Endometrium (tissue), 2 donors: ENCODE data around the gene ERICH6B.

Experiments
- FAIRE-seq: peaks from 2 replicates; lab custom pipeline; 2012; peaks lifted over from hg19 to GRCh38; lab: Jason Lieb, UNC
- donor health status: control.
- donor health status: control.

The ERICH6B gene

GRCh38 chr13:45601680-45602079, 13.9 kb downstream of the ERICH6B start:
- no peak for FAIRE-seq

DNA sequence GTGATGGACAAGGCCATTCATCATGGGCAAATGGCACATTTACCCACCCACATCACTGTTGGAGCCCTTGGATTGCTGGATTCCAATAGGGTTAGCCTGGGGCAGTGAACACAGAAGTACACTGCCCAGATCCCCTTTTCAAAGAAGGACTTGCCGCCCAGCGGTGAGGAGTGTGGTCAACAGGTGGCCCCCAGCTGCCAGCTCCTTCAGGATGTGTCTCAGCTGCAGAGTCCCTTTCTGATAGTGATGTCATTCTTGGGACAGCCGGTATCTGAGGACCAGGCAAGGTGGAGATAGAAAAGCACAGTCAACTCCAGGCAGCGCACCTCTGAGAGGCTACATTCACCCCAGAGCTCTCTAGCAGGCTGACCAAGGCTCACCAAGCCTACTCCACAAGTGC, 16.9 kb downstream of the ERICH6B start:
- no peak for FAIRE-seq

DNA sequence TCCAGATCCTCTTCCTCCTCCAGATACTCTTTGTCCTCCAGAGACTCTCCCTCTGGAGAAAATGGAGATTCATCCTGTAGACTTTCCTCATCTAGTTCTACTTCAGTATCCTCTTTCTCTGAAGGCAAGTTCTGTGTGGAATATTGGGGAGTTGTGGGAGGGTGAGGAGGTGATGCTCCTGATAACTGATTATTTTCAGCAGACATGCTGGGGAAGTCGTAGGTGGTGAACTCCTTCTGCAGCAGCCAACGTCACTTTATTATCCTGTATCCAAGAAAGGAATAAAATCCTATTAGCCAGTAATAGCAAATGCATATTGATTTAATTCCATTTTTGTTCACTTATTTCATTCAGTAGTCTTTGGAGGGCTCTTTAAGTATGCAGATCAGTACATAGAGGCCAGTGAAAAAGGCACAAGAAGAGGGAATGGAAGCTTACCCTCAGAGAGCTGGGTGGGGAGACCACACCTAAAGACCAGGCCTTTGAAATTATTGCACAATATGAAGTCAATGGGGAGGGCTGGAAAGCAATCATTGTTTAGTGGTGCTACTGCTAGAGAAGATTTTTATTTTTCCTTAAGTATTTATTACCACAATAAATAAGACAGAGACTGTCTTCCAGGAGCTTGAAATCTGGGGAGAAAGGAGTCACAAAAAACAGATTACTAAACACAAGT, 18.6 kb downstream of the ERICH6B start:
- FAIRE-seq = no peak

GRCh38 chr13:45595965-45596364, 19.6 kb downstream of the ERICH6B start:
- no peak for FAIRE-seq

DNA sequence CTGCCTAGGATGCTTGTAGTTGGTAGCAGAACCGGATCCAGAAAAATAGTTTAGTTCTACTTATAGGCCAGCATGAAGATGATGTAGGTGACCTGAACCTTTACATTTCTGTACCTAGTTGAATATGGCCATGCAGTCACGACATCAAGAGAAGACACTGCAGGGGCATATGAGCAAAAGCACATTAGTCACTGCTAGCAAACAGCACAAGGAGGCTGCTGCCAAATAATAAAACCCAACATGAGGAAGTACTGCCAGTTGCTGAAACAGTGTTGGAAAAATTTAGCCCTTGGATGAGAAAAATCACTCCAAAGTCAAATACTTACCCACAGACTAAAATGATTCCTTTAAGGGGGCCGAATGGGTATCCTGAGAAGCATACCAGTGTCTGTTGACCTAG, 20.8 kb downstream of the ERICH6B start:
- FAIRE-seq = no peak

- no peak for FAIRE-seq
Observed at GRCh38 chr13:45594227-45594626, 21.3 kb downstream of the ERICH6B start.

DNA sequence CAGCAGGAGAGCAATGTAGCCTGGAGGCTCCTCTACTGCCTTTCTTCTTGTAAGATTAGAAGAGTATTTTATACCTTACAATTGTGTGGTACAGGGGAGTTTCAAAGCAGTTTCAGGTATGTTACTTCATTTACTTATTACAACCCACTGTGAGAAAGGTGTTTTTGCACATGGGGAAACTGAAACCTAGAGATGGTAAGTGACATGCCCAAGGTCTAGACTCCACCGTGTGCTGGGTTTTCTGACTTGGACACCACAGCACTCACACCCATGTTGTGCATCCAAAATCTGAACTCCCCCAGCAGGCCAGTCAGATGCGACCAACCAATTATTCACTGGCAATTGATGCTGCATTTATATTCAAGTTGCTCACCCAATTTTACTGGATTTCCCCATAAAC, 22.8 kb downstream of the ERICH6B start:
- FAIRE-seq = no peak

- no peak for FAIRE-seq
Observed at GRCh38 chr13:45590066-45590465, 25.5 kb downstream of the ERICH6B start.

DNA sequence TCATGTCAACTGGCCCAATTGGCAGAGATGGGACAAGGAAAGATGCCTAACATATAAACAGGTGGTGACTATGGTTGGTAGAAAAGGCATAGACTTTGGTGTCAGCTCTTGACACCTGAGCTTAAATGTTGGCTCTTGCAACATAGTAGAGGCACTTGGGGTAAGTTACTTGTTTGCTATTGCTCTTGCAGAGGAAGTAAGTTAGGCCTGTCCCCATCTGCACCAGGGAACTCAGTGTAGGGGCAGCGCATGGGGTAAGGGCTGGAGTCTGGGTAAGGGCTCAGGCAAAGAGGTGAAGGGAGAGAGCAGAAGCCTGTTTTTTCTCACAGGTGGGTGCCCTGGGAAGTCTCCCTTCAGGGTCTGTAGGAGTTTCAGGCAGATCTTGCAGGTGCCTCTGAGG, 27.6 kb downstream of the ERICH6B start:
- no peak for FAIRE-seq

- FAIRE-seq = no peak
Observed at GRCh38 chr13:45584816-45585215, 30.7 kb downstream of the ERICH6B start.

DNA sequence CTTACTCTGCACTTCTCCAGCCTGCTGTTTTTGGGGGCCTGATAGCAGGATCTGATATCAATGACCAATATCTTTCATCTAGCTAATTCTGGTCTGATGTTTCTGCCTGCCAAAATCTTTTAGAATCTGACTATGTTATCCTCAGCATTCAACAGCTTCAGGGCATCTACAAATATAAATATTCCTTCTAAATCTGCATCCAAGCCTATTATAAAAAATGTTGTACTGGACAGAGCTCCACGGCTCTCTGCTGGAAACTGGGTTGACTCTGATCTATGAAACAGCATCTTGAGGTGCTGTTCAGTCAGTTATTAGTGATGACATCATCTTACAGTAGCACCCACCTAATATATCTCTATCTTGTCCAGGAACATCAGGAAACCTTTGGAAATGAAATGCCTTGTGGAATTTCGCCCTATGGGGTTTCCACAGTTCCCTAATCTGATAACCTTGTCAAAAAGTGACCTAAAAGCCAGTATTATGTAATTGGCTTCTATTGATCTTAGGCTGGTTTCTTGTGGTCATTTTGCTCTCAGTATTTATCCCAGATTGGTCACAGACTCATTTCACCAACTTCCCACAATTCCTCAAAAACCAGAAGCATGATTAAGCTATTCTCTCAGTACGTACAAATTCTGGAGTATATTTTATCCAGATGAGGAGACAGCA, 33.0 kb downstream of the ERICH6B start:
- no peak for FAIRE-seq

- FAIRE-seq = no peak
Observed at GRCh38 chr13:45576466-45576865, 39.1 kb downstream of the ERICH6B start.

- FAIRE-seq = no peak
Observed at GRCh38 chr13:45575830-45576180, 39.7 kb downstream of the ERICH6B start.

DNA sequence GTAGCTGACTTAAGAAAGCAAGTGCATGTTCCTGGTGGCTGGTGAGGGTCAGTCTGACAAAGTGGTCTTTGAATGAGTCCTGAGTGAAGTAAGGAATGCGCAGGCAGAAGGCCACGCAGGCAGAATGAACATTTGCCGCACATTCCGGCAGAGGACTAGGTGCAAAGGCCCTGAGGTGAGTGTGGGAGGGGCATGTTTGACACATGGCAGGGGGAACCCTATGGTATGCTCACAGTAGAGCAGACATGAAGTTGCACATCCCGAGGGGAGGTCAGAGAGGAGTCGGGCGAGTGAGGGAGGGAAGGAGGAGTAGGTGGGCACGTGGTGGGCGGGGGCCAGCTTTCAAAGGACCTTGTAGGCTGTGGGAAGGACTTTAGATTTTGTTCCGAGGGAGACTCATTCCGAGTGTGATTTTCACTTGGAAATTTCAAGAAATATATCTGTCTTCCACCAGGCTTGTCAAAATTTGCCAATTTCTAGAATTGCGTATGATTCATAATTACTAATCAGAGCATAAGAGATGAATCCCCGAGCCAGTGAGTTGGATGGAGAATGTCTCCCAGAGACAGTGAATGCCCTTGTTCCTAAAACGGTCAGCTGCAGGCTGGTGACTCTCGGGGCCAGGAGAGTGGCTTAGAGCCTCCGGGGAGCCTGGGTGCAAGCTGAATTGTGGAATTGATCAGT, 40.3 kb downstream of the ERICH6B start:
- no peak for FAIRE-seq

GRCh38 chr13:45565331-45565730, 50.2 kb downstream of the ERICH6B start:
- no peak for FAIRE-seq

- no peak for FAIRE-seq
Observed at GRCh38 chr13:45564133-45564776, 51.3 kb downstream of the ERICH6B start.

DNA sequence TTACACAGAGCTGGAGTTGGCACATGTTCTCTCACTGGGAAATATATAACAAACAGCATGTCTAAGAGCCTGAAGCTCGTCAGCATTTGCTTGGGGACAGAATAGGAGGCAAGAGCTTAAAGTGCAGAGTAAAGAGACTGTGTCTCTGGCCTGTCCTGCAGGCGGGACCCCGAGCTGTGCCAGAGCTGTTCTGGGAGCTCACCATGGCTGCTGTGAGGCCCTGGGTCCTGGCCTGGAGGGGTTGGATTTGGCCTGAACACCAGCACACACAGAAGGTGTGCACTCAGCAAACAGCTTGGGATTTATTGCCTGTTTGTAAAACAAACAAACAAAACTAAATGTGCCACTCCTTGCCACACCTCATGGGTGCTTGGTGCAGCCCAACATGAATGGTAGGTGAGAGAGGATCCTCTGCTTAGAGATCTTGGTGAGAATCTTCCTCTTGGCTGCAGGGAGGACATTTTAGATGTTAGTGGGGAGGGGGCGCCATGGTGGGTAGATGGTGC, 60.9 kb downstream of the ERICH6B start:
- FAIRE-seq = no peak

- no peak for FAIRE-seq
Observed at GRCh38 chr13:45548281-45548680, 67.3 kb downstream of the ERICH6B start.

- no peak for FAIRE-seq
Observed at GRCh38 chr13:45546410-45546765, 69.2 kb downstream of the ERICH6B start.

- no peak for FAIRE-seq
Observed at GRCh38 chr13:45545686-45546409, 69.7 kb downstream of the ERICH6B start.

- FAIRE-seq = no peak
Observed at GRCh38 chr13:45544520-45544919, 71.0 kb downstream of the ERICH6B start.

GRCh38 chr13:45542878-45543277, 72.7 kb downstream of the ERICH6B start:
- no peak for FAIRE-seq
